ENCODE data around the gene TSC22D4.

GRCh38 chr7:100484673-100485045 lies 5.6 kb upstream of the TSC22D4 start:
- no peak for TF ChIP-seq CTCF (conservative IDR thresholded peaks at IDR 0.05 in 1 of 2, IDR thresholded peaks at IDR 0.05 in 1 of 2; ENCODE audit: extremely low read depth in 1 of 2, insufficient read depth in 1 of 2, low read depth in 1 of 2, low read length in 2 of 2)
- TF ChIP-seq EZH2 (IDR thresholded peaks at IDR 0.05; ENCODE audit: borderline replicate concordance, low read length): no peak

Measured in mammary epithelial cell (primary cell).